Brain microvascular endothelial cell (primary cell): Measurements from ENCODE around the gene PALLD.

Experiments used
- DNase-seq: peaks from one replicate; pipeline ENCODE4 v3.0.0-alpha.2; 2020
- H3K27ac ChIP-seq: fragments of 250-450 bp; sonication (Bioruptor Pico); 2 replicates; pipeline ENCODE4 v1.5.1; 2020; ENCODE audit warnings: mild to moderate bottlenecking, moderate library complexity
- H3K27me3 ChIP-seq: fragments of 250-450 bp; sonication (Bioruptor Pico); replicated peaks from 2 replicates; pipeline ENCODE4 v1.5.1; 2020; ENCODE audit warnings: mild to moderate bottlenecking
- H3K36me3 ChIP-seq: fragments of 250-450 bp; sonication (Bioruptor Pico); replicated peaks from 2 replicates; pipeline ENCODE4 v1.5.1; 2020; ENCODE audit warnings: mild to moderate bottlenecking
- H3K4me3 ChIP-seq: 2 replicates; pipeline ENCODE4 v1.5.1; 2011; ENCODE audit warnings: low read depth, mild to moderate bottlenecking, control low read depth, low read length, moderate library complexity
- CTCF ChIP-seq: IDR thresholded peaks from 2 replicates; pipeline ENCODE4 v1.5.1; 2011; ENCODE audit warnings: low read depth, mild to moderate bottlenecking, moderate library complexity, low read length, control low read depth, inconsistent platforms; ENCODE audit errors: missing control alignments
- in situ Hi-C: cut with HindIII; loops from 2 replicates; pipeline ENCODE4 v1.10.0; 2017; ENCODE audit warnings: low sequenced_read_pairs, low pct_ligation_motif_present

PALLD gene

DNA sequence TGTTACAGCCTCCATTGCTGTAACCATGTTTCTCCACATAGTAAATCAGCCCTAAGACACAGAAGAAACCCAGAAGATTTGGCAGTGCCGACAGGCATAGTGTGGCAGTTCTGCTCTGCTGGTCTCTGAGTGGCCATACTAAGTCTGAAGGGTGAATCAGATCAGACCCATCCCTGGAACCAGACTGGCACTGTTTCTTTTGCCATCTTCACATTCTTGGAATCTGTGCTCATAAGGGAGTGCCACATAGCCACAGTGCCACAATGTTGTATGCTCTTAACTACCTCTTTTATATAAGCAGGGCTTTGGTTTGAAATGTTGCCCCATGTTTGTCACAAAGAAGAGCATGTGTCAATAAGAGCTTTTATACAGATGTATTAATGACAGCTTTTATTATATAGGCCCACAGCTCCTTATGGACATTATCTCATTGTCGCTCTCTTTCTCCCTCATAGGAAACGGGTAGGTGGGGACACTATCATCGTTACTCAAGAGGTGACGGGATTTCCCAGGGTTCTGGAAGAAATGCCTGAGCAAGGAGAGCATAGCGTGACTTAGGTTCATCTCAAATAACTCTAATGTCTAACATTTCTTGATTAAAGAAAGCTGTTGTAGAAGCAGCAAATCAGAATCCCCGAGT is 385.0 kb downstream of the PALLD start:
- DNase-seq: no peak
- in situ Hi-C loops: no loop called here
- Histone ChIP-seq H3K36me3 (peaks cover 23% of the 10 kb centered on the region), H3K27me3 (no peaks in the 10 kb centered on the region), H3K4me3 (no peak overlapping the region), H3K27ac (no peak overlapping the region)
- no peak for TF ChIP-seq CTCF

- Histone ChIP-seq H3K27me3 (no peaks in the 10 kb centered on the region), H3K36me3 (peaks cover 25% of the 10 kb centered on the region), H3K4me3 (no peak overlapping the region), H3K27ac (peak overlapping the region; percentile 34)
- peak; percentile 70 for DNase-seq
- no peak for TF ChIP-seq CTCF
- in situ Hi-C loops: no loop called here
Observed at GRCh38 chr4:168882650-168883233, 385.9 kb downstream of the PALLD start.

DNA sequence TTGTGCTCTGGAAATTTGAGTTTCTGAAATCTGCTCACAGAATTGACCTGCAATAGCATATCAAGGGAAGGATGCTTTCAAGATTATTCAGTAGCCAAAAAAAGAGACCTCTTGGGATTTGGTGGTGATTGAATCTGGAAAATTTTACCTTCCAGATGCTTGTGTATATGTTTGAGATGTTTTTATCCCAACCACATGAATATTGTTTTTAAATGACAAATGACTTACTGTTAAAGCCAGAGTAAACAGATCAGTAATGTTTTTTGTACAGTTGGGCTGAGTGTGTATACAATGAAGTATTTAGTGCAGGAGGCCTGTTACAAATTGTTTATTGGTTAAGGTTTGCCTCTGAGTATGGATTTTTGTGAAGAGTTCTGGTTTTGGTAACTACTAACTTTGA is 386.7 kb downstream of the PALLD start:
- H3K4me3 ChIP-seq: no peak overlapping the region
- in situ Hi-C loops: no loop called here
- peaks cover 22% of the 10 kb centered on the region for H3K36me3 ChIP-seq
- H3K27ac ChIP-seq: peak overlapping the region; percentile 34
- DNase-seq: no peak
- TF ChIP-seq CTCF: no peak
- H3K27me3 ChIP-seq: no peaks in the 10 kb centered on the region

DNA sequence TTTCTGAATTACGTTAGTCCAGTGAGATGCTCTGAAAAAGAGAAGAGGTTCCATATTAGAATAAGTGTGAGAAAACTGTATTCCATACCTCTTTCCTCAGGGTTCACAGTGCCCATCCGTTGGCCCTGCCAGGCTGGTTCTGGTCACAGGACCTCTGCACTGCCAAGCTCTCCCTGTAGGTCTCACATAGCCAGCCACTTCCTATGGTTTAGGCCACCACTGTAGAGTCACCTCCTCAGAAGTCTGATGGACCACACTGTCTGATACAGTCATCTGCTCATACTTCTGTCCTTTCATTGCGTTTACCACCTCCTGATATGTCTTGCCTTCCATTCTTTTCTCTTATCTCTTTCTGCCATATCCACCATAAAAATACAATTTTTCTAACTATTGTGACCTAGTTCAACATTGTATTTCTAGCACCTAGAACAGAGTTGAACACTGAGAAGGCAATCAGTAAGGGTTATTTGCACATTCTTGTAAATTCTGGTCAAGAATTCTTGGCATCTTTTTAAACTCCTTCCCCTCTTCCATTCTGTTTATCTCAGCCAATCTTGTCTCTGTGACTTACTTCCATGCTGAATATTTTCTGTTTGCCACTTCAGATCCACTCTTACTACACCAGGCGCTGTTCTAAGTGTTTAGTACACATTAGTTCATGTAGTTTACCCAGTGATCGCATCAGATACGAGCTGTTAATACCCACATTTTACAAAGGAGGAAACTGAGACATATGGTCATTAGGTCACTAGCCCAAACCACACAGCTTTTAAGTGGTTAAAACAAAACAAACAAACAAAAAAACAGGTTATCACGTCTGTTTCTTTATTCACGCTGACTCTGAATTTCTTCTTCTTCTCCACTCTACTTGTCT is 387.6 kb downstream of the PALLD start:
- Histone ChIP-seq H3K27me3 (no peaks in the 10 kb centered on the region), H3K36me3 (peaks cover 22% of the 10 kb centered on the region), H3K4me3 (no peak overlapping the region), H3K27ac (peak overlapping the region; percentile 5)
- DNase-seq: no peak
- in situ Hi-C loops: no loop called here
- no peak for TF ChIP-seq CTCF

DNA sequence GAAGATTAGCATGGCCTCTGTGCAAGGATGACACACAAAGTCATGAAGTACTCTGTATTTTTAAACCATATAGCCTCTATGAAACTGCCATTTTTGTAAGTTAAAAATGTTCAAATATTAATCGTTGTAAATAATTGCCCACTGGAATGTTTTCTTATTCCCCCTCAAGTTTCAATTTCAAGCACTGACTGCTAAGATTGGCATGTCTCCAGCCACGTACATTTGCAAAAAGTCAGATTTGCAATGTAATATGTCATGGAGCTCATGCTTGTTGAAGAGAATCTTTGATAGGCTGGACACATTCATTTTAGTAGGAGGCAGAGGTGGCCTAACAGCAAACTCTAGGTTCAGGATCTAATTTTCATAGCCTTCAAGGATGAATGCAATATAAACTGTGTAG is 388.5 kb downstream of the PALLD start:
- peak; percentile 32 for DNase-seq
- Histone ChIP-seq H3K36me3 (peaks cover 22% of the 10 kb centered on the region), H3K27ac (peak overlapping the region; percentile 78), H3K27me3 (no peaks in the 10 kb centered on the region), H3K4me3 (no peak overlapping the region)
- no peak for TF ChIP-seq CTCF
- in situ Hi-C loops: no loop called here
